Psoas muscle (tissue), 8 donors: Measurements from ENCODE around the gene STARD10. TPM values are rescaled to one million over a fixed set of nuclear protein-coding genes. Genes with fewer than 3 reads are reported as not detected.

Experiments
- ATAC-seq, 4 donors: fragments of 200-7000 bp; cut with Tn5 transposase; one replicate each; pipeline ENCODE4 v1.9.1; 2020; ENCODE audit warnings: moderate library complexity in 3 of 4, mild to moderate bottlenecking in 2 of 4
- DNase-seq, 2 donors: peaks; one replicate each; pipeline ENCODE4 v3.0.0-alpha.2; 2020
- H3K27ac ChIP-seq: fragments of 200-600 bp; one replicate; pipeline ENCODE4 v1.8.0; 2022
- H3K27me3 ChIP-seq, 3 donors: fragments of 200-600 bp in 1 of 3; one replicate each; pipeline versions ENCODE4 v1.6.1 to v1.8.0; 2013 to 2022; ENCODE audit warnings: low read length in 2 of 3, mild to moderate bottlenecking in 2 of 3, moderate library complexity in 1 of 3; ENCODE audit not compliant: insufficient read depth in 3 of 3
- H3K36me3 ChIP-seq, 2 donors: fragments of 200-600 bp in 1 of 2; one replicate each; pipeline versions ENCODE4 v1.6.1 to v1.8.0; 2013 to 2022; ENCODE audit warnings: low read depth in 1 of 2, mild to moderate bottlenecking in 1 of 2, moderate library complexity in 1 of 2; ENCODE audit not compliant: insufficient read depth in 1 of 2
- H3K4me1 ChIP-seq: fragments of 200-600 bp; one replicate; pipeline ENCODE4 v1.8.0; 2022
- H3K4me3 ChIP-seq: fragments of 200-600 bp; one replicate; pipeline ENCODE4 v1.8.0; 2022; ENCODE audit warnings: mild to moderate bottlenecking
- H3K9me3 ChIP-seq: fragments of 200-600 bp; one replicate; pipeline ENCODE4 v1.8.0; 2022
- CTCF ChIP-seq: fragments of 200-600 bp; IDR thresholded peaks from one replicate; pipeline ENCODE4 v1.8.0; 2022; ENCODE audit warnings: antibody characterized with exemption
- WGBS, 3 donors: extraction: QIAGEN DNeasy Blood & Tissue Kit; methylation state at CpG; one replicate each; pipeline versions ENCODE4 v1.1.6 to v1.1.7; 2013; 5-methylcytosine and 5-hydroxymethylcytosine counted together
- intact Hi-C, 2 donors: fragments of 100-400 bp; cut with DNase I; formaldehyde crosslinking; loops; one replicate each; pipeline versions ENCODE4 v1.11.0 to v1.14.2; 2022
- polyA plus RNA-seq, 3 donors: library from polyadenylated mRNA; stranded (reverse); fragments of 200-250 nt; gene quantifications; one replicate each; pipeline ENCODE4 v1.2.3, GENCODE V29; 2013
- total RNA-seq, 4 donors: library from RNA; stranded (reverse); fragmentation: NEBNext Ultra II Directional in 2 of 4; extraction: Animal tissue kit (Norgen Biotek cat#: 25700) in 2 of 4; gene quantifications; one replicate each; pipeline versions ENCODE4 v1.2.1 to v1.2.4, GENCODE V29; 2021 to 2023
- donor health status: healthy with polysubstance abuse.
- donor health status: DM: no; HTN: no; CAD: no; lungs with moderate emphysema.
- donor health status: Bipolar disorder and iron deficiency.
- donor health status: healthy.
- donor health status: DM: yes; HTN: yes; CAD: no.
- donor health status: DM: no; HTN: no; CAD: no.
- donor health status: DM: no; HTN: no; CAD: no.
- donor health status: DM: yes; HTN: yes; CAD: no.

Gene STARD10
- total and polyA plus RNA-seq, 7 donors, result 18.6 to 99.9 (median 57.3) TPM

GRCh38 chr11:72718101-72718501, 75.7 kb downstream of the STARD10 start:
- ATAC-seq (no peak), DNase-seq (peak in 1 of 2 donors; percentile 41)
- no peak for TF ChIP-seq CTCF
- Histone ChIP-seq H3K4me3 (peak overlapping the region; percentile 23), H3K27me3 (no peaks in the 10 kb centered on the region), H3K9me3 (no peaks in the 10 kb centered on the region), H3K27ac (no peak overlapping the region), H3K4me1 (peaks cover 49% of the 10 kb centered on the region), H3K36me3 (no peaks in the 10 kb centered on the region)
- 76 to 80% (median 80%) methylated on average over 7 to 9 of the region's 9 CpGs for WGBS, 3 donors
- intact Hi-C loops, result no loop called here

GRCh38 chr11:72716788-72717435, 76.9 kb downstream of the STARD10 start:
- no peak for TF ChIP-seq CTCF
- DNase-seq (peak in 1 of 2 donors; percentile 52), ATAC-seq (no peak)
- H3K36me3 ChIP-seq, result peaks cover 0 to under 1% of the 10 kb centered on the region in 2 donors
- no peak overlapping the region for H3K27ac ChIP-seq
- intact Hi-C loops, result no loop called here
- WGBS, 3 donors, result 82 to 87% (median 87%) methylated on average over 14 of the region's 14 CpGs
- no peak overlapping the region for H3K4me3 ChIP-seq
- H3K27me3 ChIP-seq, result no peaks in the 10 kb centered on the region
- H3K4me1 ChIP-seq, result peaks cover 42% of the 10 kb centered on the region
- H3K9me3 ChIP-seq, result no peaks in the 10 kb centered on the region

GRCh38 chr11:72716290-72716689, 77.6 kb downstream of the STARD10 start:
- no peaks in the 10 kb centered on the region for H3K9me3 ChIP-seq
- DNase-seq (peak in 1 of 2 donors; percentile 30), ATAC-seq (no peak)
- no peak overlapping the region for H3K4me3 ChIP-seq
- H3K27ac ChIP-seq, result no peak overlapping the region
- WGBS, 3 donors, result 38 to 55% (median 41%) methylated on average over 7 of the region's 7 CpGs
- H3K36me3 ChIP-seq, result peaks cover 0 to 7% of the 10 kb centered on the region in 2 donors
- H3K4me1 ChIP-seq, result peaks cover 41% of the 10 kb centered on the region
- no peaks in the 10 kb centered on the region for H3K27me3 ChIP-seq
- intact Hi-C loops, result no loop called here
- TF ChIP-seq CTCF, result no peak

GRCh38 chr11:72712841-72713240, 81.0 kb downstream of the STARD10 start:
- intact Hi-C loops, result no loop called here
- Histone ChIP-seq H3K27me3 (no peaks in the 10 kb centered on the region), H3K4me1 (peaks cover 8% of the 10 kb centered on the region), H3K4me3 (no peak overlapping the region), H3K36me3 (peaks cover 0 to 40% of the 10 kb centered on the region in 2 donors), H3K9me3 (no peaks in the 10 kb centered on the region), H3K27ac (no peak overlapping the region)
- 65 to 71% (median 67%) methylated on average over 9 to 10 of the region's 10 CpGs for WGBS, 3 donors
- ATAC-seq (no peak), DNase-seq (no peak)
- TF ChIP-seq CTCF, result no peak
